OCI-LY7 (cell line): ENCODE results near the gene RCSD1.

Experiments used
- EZH2phosphoT487 ChIP-seq: fragments of 200-600 bp; sonication (generic); IDR thresholded peaks from 2 replicates; pipeline ENCODE4 v1.6.1; 2018; ENCODE audit warnings: low read depth, borderline replicate concordance, mild to moderate bottlenecking, mixed run types, antibody characterized with exemption, low read length, moderate library complexity, mixed read lengths
- TF ChIP-seq, protein P1 (sequence below): fragments of 200-600 bp; sonication (generic); conservative IDR thresholded peaks from 2 replicates; pipeline ENCODE4 v1.5.1; 2014; ENCODE audit warnings: mild to moderate bottlenecking, antibody characterized with exemption, low read length, moderate library complexity, mixed read lengths

DNA sequence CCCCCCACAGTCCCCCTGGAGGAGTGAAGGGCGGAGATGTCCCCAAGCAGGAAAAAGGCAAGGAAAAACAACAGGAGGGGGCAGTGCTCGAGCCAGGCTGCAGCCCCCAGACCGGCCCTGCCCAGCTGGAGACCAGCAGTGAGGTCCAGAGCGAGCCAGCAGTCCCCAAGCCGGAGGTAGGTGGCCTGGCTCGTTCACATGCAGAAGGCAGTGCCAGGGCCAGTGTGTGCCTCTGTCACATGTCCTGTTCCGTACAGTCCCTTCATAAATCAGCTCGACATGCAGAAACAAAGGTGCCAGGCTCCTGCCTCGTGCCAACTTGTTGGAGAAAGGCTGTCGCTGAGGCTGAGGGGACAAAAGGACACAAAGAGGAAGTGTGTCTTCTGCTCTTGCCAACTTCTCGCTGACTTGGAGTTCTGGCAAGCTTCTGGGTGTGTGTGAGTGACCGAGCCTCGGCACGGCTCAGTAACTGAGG lies 67.7 kb downstream of the RCSD1 start:
- TF ChIP-seq, protein P1, sequence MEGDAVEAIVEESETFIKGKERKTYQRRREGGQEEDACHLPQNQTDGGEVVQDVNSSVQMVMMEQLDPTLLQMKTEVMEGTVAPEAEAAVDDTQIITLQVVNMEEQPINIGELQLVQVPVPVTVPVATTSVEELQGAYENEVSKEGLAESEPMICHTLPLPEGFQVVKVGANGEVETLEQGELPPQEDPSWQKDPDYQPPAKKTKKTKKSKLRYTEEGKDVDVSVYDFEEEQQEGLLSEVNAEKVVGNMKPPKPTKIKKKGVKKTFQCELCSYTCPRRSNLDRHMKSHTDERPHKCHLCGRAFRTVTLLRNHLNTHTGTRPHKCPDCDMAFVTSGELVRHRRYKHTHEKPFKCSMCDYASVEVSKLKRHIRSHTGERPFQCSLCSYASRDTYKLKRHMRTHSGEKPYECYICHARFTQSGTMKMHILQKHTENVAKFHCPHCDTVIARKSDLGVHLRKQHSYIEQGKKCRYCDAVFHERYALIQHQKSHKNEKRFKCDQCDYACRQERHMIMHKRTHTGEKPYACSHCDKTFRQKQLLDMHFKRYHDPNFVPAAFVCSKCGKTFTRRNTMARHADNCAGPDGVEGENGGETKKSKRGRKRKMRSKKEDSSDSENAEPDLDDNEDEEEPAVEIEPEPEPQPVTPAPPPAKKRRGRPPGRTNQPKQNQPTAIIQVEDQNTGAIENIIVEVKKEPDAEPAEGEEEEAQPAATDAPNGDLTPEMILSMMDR: no peak
- TF ChIP-seq EZH2phosphoT487: no peak
